Activated CD8-positive, alpha-beta memory T cell treated with anti-CD3 and anti-CD28 coated beads, Interleukin-2, amount 50 U/mL, for 1 hour (primary cell): ENCODE results near the gene SETD5.

Experiments used
- DNase-seq: peaks from one replicate; pipeline ENCODE4 v3.0.0-alpha.2; 2020; ENCODE audit errors: extremely low read depth

The SETD5 gene

DNA sequence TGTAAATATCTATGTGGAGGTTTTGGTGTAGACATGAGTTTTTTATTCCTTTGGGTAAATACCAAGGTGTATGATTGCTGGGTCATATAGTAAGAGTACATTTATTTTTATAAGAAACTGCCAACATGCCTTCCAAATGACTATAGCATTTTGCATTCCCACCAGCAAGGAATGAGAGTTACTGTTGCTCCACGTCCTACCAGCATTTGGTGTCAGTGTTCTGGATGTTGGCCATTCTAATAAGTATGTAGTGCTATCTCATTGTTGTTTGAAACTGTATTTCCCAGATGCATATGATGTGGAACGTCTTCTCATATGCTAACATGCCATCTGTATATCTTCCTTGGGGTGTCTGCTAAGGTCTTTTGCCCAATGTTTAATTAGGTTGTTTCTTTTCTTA, 117.5 kb downstream of the SETD5 start:
- DNase-seq = no peak

DNA sequence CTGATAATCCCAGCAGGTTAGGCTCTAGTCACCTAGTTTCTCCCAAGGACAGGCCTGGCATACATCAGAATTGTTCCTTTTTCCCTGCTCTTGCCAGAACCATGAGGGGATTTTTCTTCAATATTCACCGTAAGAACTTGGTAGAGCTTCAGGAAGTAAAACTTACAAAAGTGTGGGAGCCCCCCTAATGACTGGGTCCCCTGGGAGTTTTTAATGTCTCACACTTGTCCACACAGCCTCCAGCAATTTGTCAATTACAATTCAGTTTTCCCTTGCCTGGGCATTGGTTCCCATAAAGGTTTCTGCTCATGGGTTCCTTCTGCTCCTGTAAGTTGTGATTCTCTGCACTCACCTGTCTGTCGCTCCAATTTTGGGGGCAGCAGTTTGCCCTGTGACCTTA, 127.7 kb downstream of the SETD5 start:
- no peak for DNase-seq
